Measurements from ENCODE around the gene FBXO10. TPM values are rescaled to one million over a fixed set of nuclear protein-coding genes. Genes with fewer than 3 reads are reported as not detected.
A peak's percentile ranks its signal among the peaks of the same experiment; 100 is the strongest.

The FBXO10 gene
- total and polyA plus RNA-seq, 2 of the 4 experiments (the other 2 are of a cell fraction), result 6.6 to 6.7 TPM

GRCh38 chr9:37531699-37532098, 44.5 kb downstream of the FBXO10 start:
- no peak overlapping the region for H4K5ac ChIP-seq (ENCODE audit: low read depth, low read length)
- no peaks in the 10 kb centered on the region for H3K4me1 ChIP-seq (ENCODE audit: control insufficient read depth, insufficient read depth, low read length)
- H4K8ac ChIP-seq (ENCODE audit: low read depth in 2 of 2, low read length in 2 of 2), result no peak overlapping the region
- H3K4ac ChIP-seq (ENCODE audit: low read depth, low read length), result no peak overlapping the region
- no peak overlapping the region for H2BK120ac ChIP-seq (ENCODE audit: low read depth, low read length)
- H2AK9ac ChIP-seq (replicated peaks; ENCODE audit: low read depth, low read length, poor library complexity), result peak overlapping the region; percentile 72
- no peak overlapping the region for H2BK5ac ChIP-seq (ENCODE audit: low read depth, low read length, poor library complexity, severe bottlenecking)
- H3K18ac ChIP-seq (ENCODE audit: low read depth, low read length), result no peak overlapping the region
- BruUV-seq (replicated peaks), result no TSS peak
- H2AFZ ChIP-seq (replicated peaks; ENCODE audit: low read length, poor library complexity), result no peak overlapping the region
- H2BK20ac ChIP-seq (ENCODE audit: low read depth, low read length), result no peak overlapping the region
- H3K9ac ChIP-seq (ENCODE audit: low read depth, low read length), result no peak overlapping the region
- no peak overlapping the region for H2AK5ac ChIP-seq (ENCODE audit: low read depth, low read length)
- no peak overlapping the region for H3K27ac ChIP-seq (ENCODE audit: insufficient read depth, low read length)
- H2BK15ac ChIP-seq (ENCODE audit: low read depth, low read length), result no peak overlapping the region
- H3K14ac ChIP-seq (replicated peaks; ENCODE audit: low read depth, low read length), result no peak overlapping the region
- H4K91ac ChIP-seq (ENCODE audit: insufficient read depth, low read depth, low read length), result no peak overlapping the region
- no peaks in the 10 kb centered on the region for H3K9me3 ChIP-seq (ENCODE audit: control insufficient read depth, insufficient read depth, low read length)
- no peak overlapping the region for H3K4me2 ChIP-seq (ENCODE audit: low read depth, low read length)
- DNase-seq (no peak), ATAC-seq (ENCODE audit: low read depth) (no peak)
- TF ChIP-seq MAZ (IDR thresholded peaks at IDR 0.05; ENCODE audit: borderline replicate concordance, low read depth, low read length) (no peak), MXI1 (IDR thresholded peaks at IDR 0.05; ENCODE audit: borderline replicate concordance, low read depth, low read length) (no peak), CHD1 (IDR thresholded peaks at IDR 0.05; ENCODE audit: low read depth, low read length) (no peak), NFE2L2 (IDR thresholded peaks at IDR 0.05; ENCODE audit: low read depth, low read length) (no peak), RAD21 (IDR thresholded peaks at IDR 0.05; ENCODE audit: low read length) (no peak), CTCF (conservative IDR thresholded peaks at IDR 0.05; ENCODE audit: low read depth, low read length) (no peak), CEBPB (IDR thresholded peaks at IDR 0.05; ENCODE audit: low read depth, low read length) (no peak), USF2 (IDR thresholded peaks at IDR 0.05; ENCODE audit: low read depth, low read length) (no peak), FOS (IDR thresholded peaks at IDR 0.05; ENCODE audit: low read depth, low read length) (no peak), BHLHE40 (IDR thresholded peaks at IDR 0.05; ENCODE audit: low read depth, low read length) (no peak)
- no peaks in the 10 kb centered on the region for H4K20me1 ChIP-seq (ENCODE audit: insufficient read depth, low read length)
- H3K56ac ChIP-seq (ENCODE audit: extremely low read depth, insufficient read depth, low read length), result no peak overlapping the region
- WGBS, 2 experiments (ENCODE audit: extremely low coverage in 2 of 2, insufficient read length in 1 of 2), result 100% methylated on average over 4 of the region's 13 CpGs; no CpG with 5 or more reads in 1 of the 2 experiments
- dilution Hi-C loops (cut with HindIII; ENCODE audit: low sequenced_read_pairs, unreplicated experiment), result no loop called here
- intact Hi-C loops (cut with micrococcal nuclease), result no loop called here
- H3K23ac ChIP-seq (ENCODE audit: low read depth, low read length), result no peak overlapping the region
- no peaks in the 10 kb centered on the region for H3K27me3 ChIP-seq (ENCODE audit: control insufficient read depth, insufficient read depth, low read length)
- CTCF ChIA-PET, result no interaction called here
- peaks cover 19% of the 10 kb centered on the region for H3K36me3 ChIP-seq (ENCODE audit: control insufficient read depth, insufficient read depth, low read length)
- in situ Hi-C loops (cut with MboI; ENCODE audit: low sequenced_read_pairs), result no loop called here
- H3K79me1 ChIP-seq (ENCODE audit: low read depth in 1 of 2, low read length in 2 of 2), result no peaks in the 10 kb centered on the region
- peaks cover 3% of the 10 kb centered on the region; the same call in 1 of the 2 replicates for H3K9me1 ChIP-seq (ENCODE audit: insufficient read depth, low read length)
- H3K4me3 ChIP-seq (ENCODE audit: insufficient read depth, low read depth, low read length), result no peak overlapping the region
- POLR2A ChIA-PET (ENCODE audit: unreplicated experiment), result no interaction called here

Measured in IMR-90 (cell line).